ENCODE measurements around the gene PPP4R1. TPM values are rescaled to one million over a fixed set of nuclear protein-coding genes. Genes with fewer than 3 reads are reported as not detected.

PPP4R1 gene
- polyA plus RNA-seq, 1 of the 3 experiments (the other 2 are of a cell fraction) = 53.4 TPM

DNA sequence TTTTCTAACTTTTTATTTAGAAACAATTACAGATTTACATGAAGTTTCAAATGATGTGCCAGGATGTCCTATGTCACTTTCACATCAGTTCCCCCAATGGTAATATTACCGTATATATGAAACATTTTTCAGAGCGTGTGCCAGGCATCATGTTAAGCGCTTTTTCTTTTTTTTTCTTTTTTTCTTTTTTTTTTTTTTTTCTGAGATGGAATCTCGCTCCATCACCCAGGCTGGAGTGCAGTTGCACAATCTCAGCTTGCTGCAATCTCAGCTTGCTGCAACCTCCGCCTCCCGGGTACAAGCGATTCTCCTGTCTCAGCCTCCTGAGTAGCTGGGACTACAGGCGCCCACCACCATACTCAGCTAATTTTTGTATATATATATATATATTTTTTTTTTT lies 5.6 kb upstream of the PPP4R1 start:
- peak overlapping the region; percentile 12; the same call in 1 of the 2 replicates for H3K9ac ChIP-seq
- peak overlapping the region; percentile 61; the same call in 1 of the 2 replicates for H2AFZ ChIP-seq (ENCODE audit: low read depth)
- H3K4me2 ChIP-seq = 0 out of 2 replicates have a peak overlapping the region, but pooled peaks have one; percentile 1
- peaks cover 5 to 22% of the 10 kb centered on the region in 2 experiments; a peak in 2 of 4 replicates for H3K4me1 ChIP-seq (ENCODE audit: control insufficient read depth in 1 of 2, insufficient read depth in 2 of 2, low read depth in 1 of 2, low read length in 1 of 2)
- no peak overlapping the region for H3K4me3 ChIP-seq (ENCODE audit: low read depth in 2 of 2, low read length in 1 of 2)
- no peaks in the 10 kb centered on the region for H3K27me3 ChIP-seq (ENCODE audit: insufficient read depth)
- 57% methylated on average over 8 of the region's 8 CpGs for WGBS (ENCODE audit: low lambda C conversion rate)
- H3K9me2 ChIP-seq = no peaks in the 10 kb centered on the region
- CTCF ChIA-PET = interaction anchor here (0.8 to 1.0 kb wide), 3 partner anchors 7 to 278 kb away, joined by 3 to 4 read pairs (median 4); no protein-coding TSS in a partner anchor
- peaks cover 53% of the 10 kb centered on the region for H3F3A ChIP-seq (replicated peaks; ENCODE audit: insufficient read depth)
- H3K27ac ChIP-seq (ENCODE audit: low read depth in 2 of 2, low read length in 1 of 2) = peak overlapping the region in 1 of 2 experiments; percentile 73; a peak in 2 of 4 replicates
- no peaks in the 10 kb centered on the region for H4K20me1 ChIP-seq (ENCODE audit: insufficient read depth)
- H3K9me3 ChIP-seq = no peaks in the 10 kb centered on the region; the same call in 1 of the 2 replicates
- POLR2A ChIA-PET = no interaction called here
- no peak for DNase-seq
- no peak for TF ChIP-seq SIN3A (IDR thresholded peaks at IDR 0.05; ENCODE audit: borderline replicate concordance, low read depth, low read length)
- TF ChIP-seq POLR2AphosphoS5 (IDR thresholded peaks at IDR 0.05; ENCODE audit: low read depth, low read length) = no peak
- TF ChIP-seq USF1 (IDR thresholded peaks at IDR 0.05; ENCODE audit: borderline replicate concordance, low read depth) = no peak
- no peak for TF ChIP-seq FOXM1 (IDR thresholded peaks at IDR 0.05; ENCODE audit: low read depth)
- no peaks in the 10 kb centered on the region for H3K36me3 ChIP-seq (replicated peaks in 1 of 2; ENCODE audit: control insufficient read depth in 1 of 2, insufficient read depth in 2 of 2, low read length in 1 of 2)
- peaks cover 11% of the 10 kb centered on the region; the same call in 1 of the 2 replicates for H3K79me2 ChIP-seq (ENCODE audit: insufficient read depth)

- 25% methylated on average over 1 of the region's 1 CpG for WGBS (ENCODE audit: low lambda C conversion rate)
- peaks cover 11% of the 10 kb centered on the region; the same call in 1 of the 2 replicates for H3K79me2 ChIP-seq (ENCODE audit: insufficient read depth)
- no peak overlapping the region for H3K4me3 ChIP-seq (ENCODE audit: low read depth in 2 of 2, low read length in 1 of 2)
- H3K9me3 ChIP-seq = no peaks in the 10 kb centered on the region; the same call in 1 of the 2 replicates
- ChIA-PET CTCF (interaction anchor here (0.8 to 1.0 kb wide), 2 partner anchors 151 to 278 kb away, joined by 3 to 4 read pairs; no protein-coding TSS in a partner anchor), POLR2A (no interaction called here)
- H3K4me2 ChIP-seq = 0 out of 2 replicates have a peak overlapping the region, but pooled peaks have one; percentile 1
- H3K4me1 ChIP-seq (ENCODE audit: control insufficient read depth in 1 of 2, insufficient read depth in 2 of 2, low read depth in 1 of 2, low read length in 1 of 2) = peaks cover 5 to 22% of the 10 kb centered on the region in 2 experiments; a peak in 2 of 4 replicates
- no peaks in the 10 kb centered on the region for H4K20me1 ChIP-seq (ENCODE audit: insufficient read depth)
- no peaks in the 10 kb centered on the region for H3K9me2 ChIP-seq
- no peaks in the 10 kb centered on the region for H3K27me3 ChIP-seq (ENCODE audit: insufficient read depth)
- TF ChIP-seq CHD2 (IDR thresholded peaks at IDR 0.05; ENCODE audit: low read length, partially characterized antibody) = no peak
- TF ChIP-seq NRF1 (IDR thresholded peaks at IDR 0.05; ENCODE audit: low read depth, low read length) = no peak
- no peak for TF ChIP-seq JUND (IDR thresholded peaks at IDR 0.05)
- no peak for TF ChIP-seq USF1 (IDR thresholded peaks at IDR 0.05; ENCODE audit: borderline replicate concordance, low read depth)
- TF ChIP-seq EP300 (IDR thresholded peaks at IDR 0.05; ENCODE audit: borderline replicate concordance in 1 of 2, low read depth in 1 of 2, low read length in 1 of 2) = no peak
- TF ChIP-seq, protein P1, sequence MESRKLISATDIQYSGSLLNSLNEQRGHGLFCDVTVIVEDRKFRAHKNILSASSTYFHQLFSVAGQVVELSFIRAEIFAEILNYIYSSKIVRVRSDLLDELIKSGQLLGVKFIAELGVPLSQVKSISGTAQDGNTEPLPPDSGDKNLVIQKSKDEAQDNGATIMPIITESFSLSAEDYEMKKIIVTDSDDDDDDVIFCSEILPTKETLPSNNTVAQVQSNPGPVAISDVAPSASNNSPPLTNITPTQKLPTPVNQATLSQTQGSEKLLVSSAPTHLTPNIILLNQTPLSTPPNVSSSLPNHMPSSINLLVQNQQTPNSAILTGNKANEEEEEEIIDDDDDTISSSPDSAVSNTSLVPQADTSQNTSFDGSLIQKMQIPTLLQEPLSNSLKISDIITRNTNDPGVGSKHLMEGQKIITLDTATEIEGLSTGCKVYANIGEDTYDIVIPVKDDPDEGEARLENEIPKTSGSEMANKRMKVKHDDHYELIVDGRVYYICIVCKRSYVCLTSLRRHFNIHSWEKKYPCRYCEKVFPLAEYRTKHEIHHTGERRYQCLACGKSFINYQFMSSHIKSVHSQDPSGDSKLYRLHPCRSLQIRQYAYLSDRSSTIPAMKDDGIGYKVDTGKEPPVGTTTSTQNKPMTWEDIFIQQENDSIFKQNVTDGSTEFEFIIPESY (IDR thresholded peaks at IDR 0.05; ENCODE audit: borderline replicate concordance, low read depth) = no peak
- no peak for TF ChIP-seq ELF1 (IDR thresholded peaks at IDR 0.05)
- TF ChIP-seq CTCF (IDR thresholded peaks at IDR 0.05) = no peak
- TF ChIP-seq RFX5 (IDR thresholded peaks at IDR 0.05; ENCODE audit: low read length) = no peak
- TF ChIP-seq, protein P2, sequence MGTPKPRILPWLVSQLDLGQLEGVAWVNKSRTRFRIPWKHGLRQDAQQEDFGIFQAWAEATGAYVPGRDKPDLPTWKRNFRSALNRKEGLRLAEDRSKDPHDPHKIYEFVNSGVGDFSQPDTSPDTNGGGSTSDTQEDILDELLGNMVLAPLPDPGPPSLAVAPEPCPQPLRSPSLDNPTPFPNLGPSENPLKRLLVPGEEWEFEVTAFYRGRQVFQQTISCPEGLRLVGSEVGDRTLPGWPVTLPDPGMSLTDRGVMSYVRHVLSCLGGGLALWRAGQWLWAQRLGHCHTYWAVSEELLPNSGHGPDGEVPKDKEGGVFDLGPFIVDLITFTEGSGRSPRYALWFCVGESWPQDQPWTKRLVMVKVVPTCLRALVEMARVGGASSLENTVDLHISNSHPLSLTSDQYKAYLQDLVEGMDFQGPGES (IDR thresholded peaks at IDR 0.05; ENCODE audit: low read depth, low read length) = no peak
- no peak for TF ChIP-seq RCOR1 (IDR thresholded peaks at IDR 0.05; ENCODE audit: low read length)
- no peak for TF ChIP-seq GABPA (IDR thresholded peaks at IDR 0.05; ENCODE audit: low read depth)
- no peaks in the 10 kb centered on the region for H3K36me3 ChIP-seq (replicated peaks in 1 of 2; ENCODE audit: control insufficient read depth in 1 of 2, insufficient read depth in 2 of 2, low read length in 1 of 2)
- H3K27ac ChIP-seq (ENCODE audit: low read depth in 2 of 2, low read length in 1 of 2) = peak overlapping the region in 1 of 2 experiments; percentile 73; a peak in 2 of 4 replicates
- no peak for DNase-seq
- H2AFZ ChIP-seq (ENCODE audit: low read depth) = peak overlapping the region; percentile 61
- H3K9ac ChIP-seq = peak overlapping the region; percentile 12; the same call in 1 of the 2 replicates
- peaks cover 53% of the 10 kb centered on the region for H3F3A ChIP-seq (replicated peaks; ENCODE audit: insufficient read depth)
Observed at GRCh38 chr18:9619545-9619944, 5.2 kb upstream of the PPP4R1 start.
